NT2/D1 (cell line): ENCODE measurements around the gene UBASH3B.
"Not testable (repeated sequence)": the region's sequence is repeated elsewhere in the genome, so short reads cannot be mapped to it uniquely, and the experiment has no call there.

Source experiments
- DNase-seq: peaks from one replicate; pipeline ENCODE4 v3.0.0-alpha.2; 2011; ENCODE audit warnings: low read depth, low spot score
- H3K27me3 ChIP-seq: 2 replicates; pipeline ENCODE4 v1.6.0; 2011; ENCODE audit warnings: mild to moderate bottlenecking; ENCODE audit not compliant: insufficient read length, insufficient read depth
- H3K36me3 ChIP-seq: 2 replicates; pipeline ENCODE4 v1.6.1; 2011; ENCODE audit warnings: mild to moderate bottlenecking, low read length, mixed read lengths; ENCODE audit not compliant: insufficient read depth, insufficient read length
- H3K4me1 ChIP-seq: 2 replicates; pipeline ENCODE4 v1.5.1; 2011; ENCODE audit not compliant: insufficient read depth, insufficient read length
- H3K4me3 ChIP-seq: 2 replicates; pipeline ENCODE4 v1.5.1; 2011; ENCODE audit warnings: low read depth; ENCODE audit not compliant: insufficient read length
- H3K9ac ChIP-seq: 2 replicates; pipeline ENCODE4 v1.6.0; 2011; ENCODE audit warnings: low read depth; ENCODE audit not compliant: insufficient read length
- H3K9me3 ChIP-seq: 2 replicates; pipeline ENCODE4 v1.5.1; 2011; ENCODE audit warnings: mild to moderate bottlenecking, low read length; ENCODE audit not compliant: insufficient read depth
- SUZ12 ChIP-seq: IDR thresholded peaks from 2 replicates; pipeline ENCODE4 v1.6.1; 2011; ENCODE audit not compliant: insufficient read length, insufficient read depth; ENCODE audit errors: extremely low read depth
- YY1 ChIP-seq: IDR thresholded peaks from 2 replicates; pipeline ENCODE4 v1.6.1; 2011; ENCODE audit not compliant: insufficient read length, insufficient read depth
- ZNF274 ChIP-seq: IDR thresholded peaks from 2 replicates; pipeline ENCODE4 v1.6.1; 2011; ENCODE audit warnings: mild to moderate bottlenecking, low read depth, low read length

Gene UBASH3B

GRCh38 chr11:122727101-122727929 is 71.8 kb downstream of the UBASH3B start:
- H3K36me3 ChIP-seq = no peaks in the 10 kb centered on the region
- TF ChIP-seq YY1 = no peak
- TF ChIP-seq ZNF274 = no peak
- TF ChIP-seq SUZ12 = no peak
- H3K27me3 ChIP-seq = no peaks in the 10 kb centered on the region
- DNase-seq = no peak
- no peak overlapping the region for H3K4me3 ChIP-seq
- peaks cover 3% of the 10 kb centered on the region for H3K4me1 ChIP-seq
- no peak overlapping the region for H3K9ac ChIP-seq
- no peaks in the 10 kb centered on the region for H3K9me3 ChIP-seq

- Histone ChIP-seq H3K4me3 (no peak overlapping the region), H3K9ac (no peak overlapping the region), H3K36me3 (no peaks in the 10 kb centered on the region), H3K4me1 (peaks cover under 1% of the 10 kb centered on the region), H3K27me3 (no peaks in the 10 kb centered on the region), H3K9me3 (no peaks in the 10 kb centered on the region)
- TF ChIP-seq SUZ12 = no peak
- no peak for DNase-seq
Measured at GRCh38 chr11:122728561-122728960, 73.0 kb downstream of the UBASH3B start.

GRCh38 chr11:122729139-122729538 is 73.6 kb downstream of the UBASH3B start:
- H3K9me3 ChIP-seq = no peaks in the 10 kb centered on the region
- H3K4me1 ChIP-seq = no peaks in the 10 kb centered on the region
- no peak for DNase-seq
- H3K27me3 ChIP-seq = no peaks in the 10 kb centered on the region
- no peak overlapping the region for H3K9ac ChIP-seq
- H3K4me3 ChIP-seq = no peak overlapping the region
- no peak for TF ChIP-seq SUZ12
- H3K36me3 ChIP-seq = no peaks in the 10 kb centered on the region

GRCh38 chr11:122730694-122731093 is 75.2 kb downstream of the UBASH3B start:
- not testable (repeated sequence) for H3K27me3 ChIP-seq, H3K36me3 ChIP-seq, DNase-seq, H3K4me3 ChIP-seq, H3K4me1 ChIP-seq, H3K9ac ChIP-seq, H3K9me3 ChIP-seq

GRCh38 chr11:122731500-122731913 is 76.0 kb downstream of the UBASH3B start:
- H3K4me1 ChIP-seq = no peaks in the 10 kb centered on the region
- no peaks in the 10 kb centered on the region for H3K27me3 ChIP-seq
- H3K9me3 ChIP-seq = no peaks in the 10 kb centered on the region
- H3K4me3 ChIP-seq = no peak overlapping the region
- no peaks in the 10 kb centered on the region for H3K36me3 ChIP-seq
- no peak overlapping the region for H3K9ac ChIP-seq
- TF ChIP-seq SUZ12 = no peak
- TF ChIP-seq YY1 = no peak
- no peak for TF ChIP-seq ZNF274
- no peak for DNase-seq

GRCh38 chr11:122732342-122733315 is 77.1 kb downstream of the UBASH3B start:
- Histone ChIP-seq H3K27me3 (no peaks in the 10 kb centered on the region), H3K36me3 (no peaks in the 10 kb centered on the region), H3K4me3 (no peak overlapping the region), H3K9ac (no peak overlapping the region), H3K4me1 (no peaks in the 10 kb centered on the region), H3K9me3 (no peaks in the 10 kb centered on the region)
- no peak for TF ChIP-seq SUZ12
- no peak for TF ChIP-seq ZNF274
- TF ChIP-seq YY1 = no peak
- DNase-seq = no peak

GRCh38 chr11:122733318-122733717 is 77.8 kb downstream of the UBASH3B start:
- no peak overlapping the region for H3K9ac ChIP-seq
- no peak for DNase-seq
- no peaks in the 10 kb centered on the region for H3K27me3 ChIP-seq
- TF ChIP-seq ZNF274 (no peak), SUZ12 (no peak), YY1 (no peak)
- H3K36me3 ChIP-seq = no peaks in the 10 kb centered on the region
- H3K4me3 ChIP-seq = no peak overlapping the region
- H3K4me1 ChIP-seq = no peaks in the 10 kb centered on the region
- H3K9me3 ChIP-seq = no peaks in the 10 kb centered on the region
